Stimulated activated naive B cell treated with anti-CD40 and anti-IgM and Interleukin-4, amounts not matched to agents 10 μg/mL and 1 μg/mL and 100 μg/mL, for 72 hours (primary cell): ENCODE results near the gene HAUS3.

Experiments used
- ATAC-seq, 2 donors: fragments of 150-1000 bp; cut with Tn5 transposase; replicated peaks; 2 replicates each; pipeline ENCODE4 v1.10.0; 2021; ENCODE audit warnings: moderate library complexity in 1 of 2
- DNase-seq: peaks from one replicate; pipeline ENCODE4 v3.0.0; 2021
- H3K27ac Mint-ChIP-seq: one replicate; pipeline ENCODE4 v1.8.0; 2022; ENCODE audit warnings: mild to moderate bottlenecking, mixed read lengths
- H3K27me3 Mint-ChIP-seq, 2 donors: one replicate each; pipeline ENCODE4 v1.8.0; 2022; ENCODE audit warnings: mixed read lengths in 2 of 2
- H3K36me3 Mint-ChIP-seq, 2 donors: one replicate each; pipeline ENCODE4 v1.8.0; 2022; ENCODE audit warnings: mixed read lengths in 2 of 2, mild to moderate bottlenecking in 1 of 2
- H3K4me1 Mint-ChIP-seq, 2 donors: one replicate each; pipeline ENCODE4 v1.8.0; 2022; ENCODE audit warnings: mixed read lengths in 2 of 2, mild to moderate bottlenecking in 1 of 2
- H3K4me3 Mint-ChIP-seq, 2 donors: one replicate each; pipeline ENCODE4 v1.8.0; 2022; ENCODE audit warnings: mild to moderate bottlenecking in 2 of 2, mixed read lengths in 2 of 2, moderate library complexity in 1 of 2
- H3K9me3 Mint-ChIP-seq, 2 donors: one replicate each; pipeline ENCODE4 v1.8.0; 2022; ENCODE audit warnings: mixed read lengths in 2 of 2, mild to moderate bottlenecking in 1 of 2

HAUS3 gene, protein sequence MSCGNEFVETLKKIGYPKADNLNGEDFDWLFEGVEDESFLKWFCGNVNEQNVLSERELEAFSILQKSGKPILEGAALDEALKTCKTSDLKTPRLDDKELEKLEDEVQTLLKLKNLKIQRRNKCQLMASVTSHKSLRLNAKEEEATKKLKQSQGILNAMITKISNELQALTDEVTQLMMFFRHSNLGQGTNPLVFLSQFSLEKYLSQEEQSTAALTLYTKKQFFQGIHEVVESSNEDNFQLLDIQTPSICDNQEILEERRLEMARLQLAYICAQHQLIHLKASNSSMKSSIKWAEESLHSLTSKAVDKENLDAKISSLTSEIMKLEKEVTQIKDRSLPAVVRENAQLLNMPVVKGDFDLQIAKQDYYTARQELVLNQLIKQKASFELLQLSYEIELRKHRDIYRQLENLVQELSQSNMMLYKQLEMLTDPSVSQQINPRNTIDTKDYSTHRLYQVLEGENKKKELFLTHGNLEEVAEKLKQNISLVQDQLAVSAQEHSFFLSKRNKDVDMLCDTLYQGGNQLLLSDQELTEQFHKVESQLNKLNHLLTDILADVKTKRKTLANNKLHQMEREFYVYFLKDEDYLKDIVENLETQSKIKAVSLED

GRCh38 chr4:2241410-2242353 is at the start of gene HAUS3, which contains the start of gene POLN:
Gene HAUS3, minus strand, starts transcription at chr4:2242121. Its CDS starts 1,175 bp downstream, at chr4:2240946.
Gene POLN, minus strand, starts transcription at chr4:2242121. Its CDS starts 12,890 bp downstream, at chr4:2229231.
- H3K4me1 Mint-ChIP-seq, result peaks cover 29 to 55% of the 10 kb centered on the region in 2 donors
- H3K27me3 Mint-ChIP-seq, result no peaks in the 10 kb centered on the region
- H3K36me3 Mint-ChIP-seq, result peaks cover 11 to 22% of the 10 kb centered on the region in 2 donors
- peak within 1 kb of the TSS; percentile 95 to 97 for H3K4me3 Mint-ChIP-seq
- peak within 1 kb of the TSS; percentile 92 for H3K27ac Mint-ChIP-seq
- ATAC-seq, result peak; percentile 92 to 94
- H3K9me3 Mint-ChIP-seq, result no peaks in the 10 kb centered on the region
- DNase-seq, result peak; percentile 99

GRCh38 chr4:2290974-2291704 is 49.2 kb upstream of the HAUS3 start:
- ATAC-seq, result peak; percentile 87 to 89
- H3K27me3 Mint-ChIP-seq, result peaks cover 11% of the 10 kb centered on the region in 2 donors
- H3K27ac Mint-ChIP-seq, result peak overlapping the region; percentile 51
- H3K9me3 Mint-ChIP-seq, result no peaks in the 10 kb centered on the region
- peak overlapping the region; percentile 62 to 68 for H3K4me3 Mint-ChIP-seq
- H3K36me3 Mint-ChIP-seq, result no peaks in the 10 kb centered on the region
- peaks cover 15 to 20% of the 10 kb centered on the region in 2 donors for H3K4me1 Mint-ChIP-seq
- DNase-seq, result peak; percentile 26

GRCh38 chr4:2290488-2290887 is 48.6 kb upstream of the HAUS3 start:
- peaks cover 15 to 20% of the 10 kb centered on the region in 2 donors for H3K4me1 Mint-ChIP-seq
- no peak overlapping the region for H3K4me3 Mint-ChIP-seq
- ATAC-seq (peak; percentile 20 to 38), DNase-seq (no peak)
- no peaks in the 10 kb centered on the region for H3K9me3 Mint-ChIP-seq
- peaks cover 11 to 13% of the 10 kb centered on the region in 2 donors for H3K27me3 Mint-ChIP-seq
- H3K36me3 Mint-ChIP-seq, result no peaks in the 10 kb centered on the region
- no peak overlapping the region for H3K27ac Mint-ChIP-seq

- no peaks in the 10 kb centered on the region for H3K9me3 Mint-ChIP-seq
- no peaks in the 10 kb centered on the region for H3K36me3 Mint-ChIP-seq
- peak overlapping the region in 1 of 2 donors; percentile 43 for H3K4me3 Mint-ChIP-seq
- peaks cover 15 to 20% of the 10 kb centered on the region in 2 donors for H3K4me1 Mint-ChIP-seq
- ATAC-seq, result no peak
- peaks cover 11 to 16% of the 10 kb centered on the region in 2 donors for H3K27me3 Mint-ChIP-seq
- no peak for DNase-seq
- H3K27ac Mint-ChIP-seq, result no peak overlapping the region
Observed at GRCh38 chr4:2289955-2290333, 48.0 kb upstream of the HAUS3 start.

DNA sequence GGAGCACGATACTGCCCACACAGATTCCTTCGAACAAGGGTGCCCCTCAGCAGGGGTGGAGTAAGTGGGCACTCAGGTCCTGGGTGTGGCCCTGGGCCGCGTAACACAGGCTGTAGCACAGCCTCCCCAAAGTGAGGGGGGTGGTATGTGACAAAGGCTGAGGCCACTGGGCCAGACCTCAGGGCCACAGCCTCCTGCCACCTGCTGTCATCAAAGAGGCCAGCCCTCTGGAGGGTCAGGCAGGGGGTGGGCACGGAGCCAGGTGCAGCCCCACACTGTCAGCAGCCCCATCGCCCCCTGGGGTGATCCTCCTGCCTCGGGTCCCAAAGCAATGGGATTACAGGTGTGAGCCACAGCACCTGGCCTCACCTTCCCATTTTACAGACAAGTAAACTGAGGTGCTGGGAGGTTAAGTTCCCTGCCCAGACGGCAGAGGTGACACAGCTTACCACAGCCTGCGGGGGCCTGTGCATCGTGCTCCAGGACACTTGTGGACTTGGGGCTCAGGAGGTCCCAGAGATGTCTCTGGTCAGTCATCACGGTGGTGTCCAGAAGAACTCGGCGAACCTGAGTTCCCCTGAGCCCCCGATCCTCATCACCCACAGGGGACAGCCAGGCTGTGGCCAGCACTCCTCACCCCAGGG is 47.5 kb upstream of the HAUS3 start:
- H3K4me1 Mint-ChIP-seq, result peaks cover 15 to 20% of the 10 kb centered on the region in 2 donors
- no peaks in the 10 kb centered on the region for H3K9me3 Mint-ChIP-seq
- H3K27ac Mint-ChIP-seq, result no peak overlapping the region
- no peak overlapping the region for H3K4me3 Mint-ChIP-seq
- no peaks in the 10 kb centered on the region for H3K36me3 Mint-ChIP-seq
- ATAC-seq (no peak), DNase-seq (no peak)
- peaks cover 11 to 16% of the 10 kb centered on the region in 2 donors for H3K27me3 Mint-ChIP-seq

DNA sequence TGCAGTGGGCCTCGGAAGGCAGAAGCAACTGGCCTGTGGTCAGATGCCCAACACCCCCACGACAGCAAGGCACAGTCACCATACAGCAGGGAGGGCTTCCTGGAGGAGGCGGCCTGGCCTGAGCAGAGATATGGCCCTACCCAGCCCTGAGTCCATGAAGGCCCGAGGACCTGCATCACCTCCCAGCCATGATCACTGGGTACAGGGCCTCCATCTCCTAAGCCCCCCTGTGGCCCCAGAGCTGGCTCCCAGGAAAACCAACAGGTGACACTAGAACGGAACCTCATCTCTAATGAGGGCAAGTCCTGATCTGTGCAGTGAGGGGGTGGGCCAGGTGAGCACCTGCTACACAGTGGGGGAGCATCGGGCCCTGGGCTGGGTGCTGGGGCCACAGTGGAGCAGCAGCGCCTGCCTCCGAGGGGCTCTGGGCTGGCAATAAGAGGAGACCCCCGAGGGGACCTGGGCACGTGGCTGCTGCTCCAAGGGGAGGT is 46.2 kb upstream of the HAUS3 start:
- Mint-ChIP-seq H3K27me3 (peaks cover 11 to 16% of the 10 kb centered on the region in 2 donors), H3K9me3 (peaks cover under 1 to 3% of the 10 kb centered on the region in 2 donors), H3K36me3 (no peaks in the 10 kb centered on the region), H3K27ac (no peak overlapping the region), H3K4me3 (no peak overlapping the region), H3K4me1 (peaks cover 15 to 20% of the 10 kb centered on the region in 2 donors)
- DNase-seq (no peak), ATAC-seq (no peak)

DNA sequence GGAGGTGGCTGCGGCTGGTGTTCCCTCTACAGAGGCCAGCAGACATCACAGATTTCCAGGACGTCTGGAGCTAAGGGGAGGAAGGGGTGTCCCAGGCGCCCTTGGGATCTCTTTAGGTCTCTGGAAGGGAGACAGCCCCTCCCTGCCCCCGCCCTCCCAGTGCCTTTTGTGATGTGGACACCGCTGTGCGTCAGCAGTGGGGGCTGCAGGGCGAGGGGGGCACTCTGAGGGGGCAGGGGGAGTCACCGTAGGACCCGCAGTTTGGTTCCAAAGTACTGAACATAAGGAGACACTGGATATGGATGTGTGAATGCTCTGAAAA is 45.6 kb upstream of the HAUS3 start:
- H3K9me3 Mint-ChIP-seq, result peaks cover 2 to 5% of the 10 kb centered on the region in 2 donors
- ATAC-seq (no peak), DNase-seq (no peak)
- peaks cover 11 to 12% of the 10 kb centered on the region in 2 donors for H3K27me3 Mint-ChIP-seq
- no peak overlapping the region for H3K4me3 Mint-ChIP-seq
- H3K27ac Mint-ChIP-seq, result no peak overlapping the region
- peaks cover 18 to 22% of the 10 kb centered on the region in 2 donors for H3K4me1 Mint-ChIP-seq
- H3K36me3 Mint-ChIP-seq, result no peaks in the 10 kb centered on the region

- DNase-seq, result no peak
- H3K9me3 Mint-ChIP-seq, result peaks cover 2 to 5% of the 10 kb centered on the region in 2 donors
- no peak overlapping the region for H3K4me3 Mint-ChIP-seq
- ATAC-seq, result no peak
- no peaks in the 10 kb centered on the region for H3K36me3 Mint-ChIP-seq
- peaks cover 23 to 27% of the 10 kb centered on the region in 2 donors for H3K4me1 Mint-ChIP-seq
- H3K27me3 Mint-ChIP-seq, result peaks cover 7 to 8% of the 10 kb centered on the region in 2 donors
- no peak overlapping the region for H3K27ac Mint-ChIP-seq
Observed at GRCh38 chr4:2286904-2287593, 45.1 kb upstream of the HAUS3 start.

DNA sequence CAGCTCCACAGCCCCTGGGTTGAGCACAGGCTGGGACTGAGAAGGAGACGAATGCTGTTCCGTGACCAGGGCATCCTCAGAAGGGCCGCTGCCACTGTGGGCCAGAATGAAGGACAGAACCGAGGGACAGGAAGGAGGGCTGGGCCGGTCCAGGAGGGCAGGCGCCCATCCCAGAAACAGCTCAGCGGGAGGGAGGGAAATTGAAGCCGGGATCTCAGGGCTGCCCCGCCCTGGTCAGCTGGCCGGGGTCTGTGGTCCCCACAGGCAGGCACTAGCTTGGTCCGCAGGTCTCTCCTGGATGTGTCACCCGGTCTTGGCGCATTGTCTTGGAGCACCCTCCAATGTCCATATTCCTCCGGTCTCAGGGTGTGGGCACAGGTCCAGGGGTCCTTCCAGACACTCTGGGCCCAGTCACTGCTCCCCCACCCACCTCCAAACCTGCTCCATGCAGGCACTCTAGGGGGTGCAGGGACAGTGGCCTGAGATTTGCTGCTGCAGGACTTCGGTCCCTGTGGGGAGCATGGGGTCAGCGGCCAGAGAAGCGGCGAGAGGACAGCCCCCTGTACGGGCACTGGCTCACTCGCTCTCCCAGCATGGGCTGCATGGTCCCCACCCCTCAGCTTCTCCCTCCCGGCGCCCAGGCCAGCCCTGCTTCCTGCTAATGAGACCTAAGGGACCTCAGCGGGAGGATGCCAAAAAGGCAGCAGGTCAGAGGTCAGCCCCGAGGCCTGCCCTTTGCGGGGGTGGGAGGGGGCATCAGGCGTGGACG is 43.9 kb upstream of the HAUS3 start:
- Mint-ChIP-seq H3K27ac (no peak overlapping the region), H3K36me3 (no peaks in the 10 kb centered on the region), H3K4me1 (peaks cover 30 to 31% of the 10 kb centered on the region in 2 donors), H3K9me3 (peaks cover 2 to 5% of the 10 kb centered on the region in 2 donors), H3K27me3 (peaks cover 4 to 5% of the 10 kb centered on the region in 2 donors), H3K4me3 (no peak overlapping the region)
- ATAC-seq (no peak), DNase-seq (no peak)

GRCh38 chr4:2284934-2285612 is 43.2 kb upstream of the HAUS3 start:
- H3K27ac Mint-ChIP-seq, result no peak overlapping the region
- no peak for DNase-seq
- H3K4me1 Mint-ChIP-seq, result peaks cover 24 to 25% of the 10 kb centered on the region in 2 donors
- no peaks in the 10 kb centered on the region for H3K36me3 Mint-ChIP-seq
- H3K4me3 Mint-ChIP-seq, result no peak overlapping the region
- H3K9me3 Mint-ChIP-seq, result peaks cover 2 to 5% of the 10 kb centered on the region in 2 donors
- peaks cover 3 to 5% of the 10 kb centered on the region in 2 donors for H3K27me3 Mint-ChIP-seq
- ATAC-seq, result no peak

DNA sequence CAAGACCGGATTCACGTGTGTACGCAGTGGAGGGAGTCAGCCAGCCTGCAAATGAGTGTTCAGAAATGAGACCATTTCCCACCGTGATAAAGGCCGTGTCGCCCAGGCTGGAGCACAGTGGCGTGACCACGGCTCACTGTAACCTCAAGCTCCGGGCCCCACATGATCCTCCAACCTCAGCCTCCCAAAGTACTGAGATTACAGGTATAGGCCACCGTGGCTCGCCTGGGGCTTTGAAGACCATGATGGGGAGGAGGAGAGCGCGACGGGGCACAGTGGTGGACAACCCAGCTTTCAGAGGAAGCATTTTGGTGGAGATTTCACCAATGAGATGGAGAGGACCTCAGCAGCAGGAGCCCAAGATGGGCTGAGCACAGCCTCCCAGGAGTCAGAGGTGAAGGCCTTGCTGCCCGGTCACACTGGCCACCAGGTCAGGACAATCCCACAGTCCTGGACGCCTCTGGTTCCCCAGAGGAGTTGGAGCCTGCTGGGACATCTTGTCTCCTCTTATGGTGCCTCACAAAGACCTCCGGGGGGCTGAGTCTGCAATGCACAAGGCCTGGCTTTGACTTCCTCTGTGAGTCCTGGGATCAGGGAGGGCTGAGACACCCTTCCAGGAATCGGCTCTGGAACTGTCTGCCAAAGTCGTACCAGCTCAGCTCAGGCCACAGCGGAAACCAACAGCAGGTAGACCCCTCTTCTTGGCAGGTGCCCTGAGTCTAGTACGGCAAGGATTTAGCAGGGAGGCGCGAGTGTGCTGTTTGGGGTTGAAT is 42.4 kb upstream of the HAUS3 start:
- Mint-ChIP-seq H3K4me3 (no peak overlapping the region), H3K4me1 (peaks cover 21% of the 10 kb centered on the region in 2 donors), H3K27me3 (peaks cover 3 to 5% of the 10 kb centered on the region in 2 donors), H3K36me3 (no peaks in the 10 kb centered on the region), H3K27ac (no peak overlapping the region), H3K9me3 (peaks cover 2 to 5% of the 10 kb centered on the region in 2 donors)
- ATAC-seq (no peak), DNase-seq (no peak)
